Activated gamma-delta T cell treated with Interleukin-2 at 50 U/mL for 16 hours (primary cell): ENCODE measurements around the gene LDB2.
"Not testable (repeated sequence)": the region's sequence is repeated elsewhere in the genome, so short reads cannot be mapped to it uniquely, and the experiment has no call there.

Experiments used
- DNase-seq: peaks from one replicate; pipeline ENCODE4 v3.0.0-alpha.2; 2020

Gene LDB2

GRCh38 chr4:16897991-16898827 is at the start of gene LDB2:
Gene LDB2, minus strand, starts transcription at chr4:16898645.
- DNase-seq = no peak

GRCh38 chr4:16942491-16942890 is 44.0 kb upstream of the LDB2 start:
- DNase-seq = no peak

GRCh38 chr4:16939178-16939577 is 40.7 kb upstream of the LDB2 start:
- no peak for DNase-seq

GRCh38 chr4:16938512-16939040 is 40.1 kb upstream of the LDB2 start:
- no peak for DNase-seq

GRCh38 chr4:16931339-16932305 is 33.2 kb upstream of the LDB2 start:
- DNase-seq = no peak

- DNase-seq = no peak
These were observed 27.8 kb upstream of the LDB2 start for GRCh38 chr4:16926214-16926613.

- DNase-seq = not testable (repeated sequence)
These were observed 20.3 kb upstream of the LDB2 start for GRCh38 chr4:16918716-16919115.

GRCh38 chr4:16916719-16917337 is 18.4 kb upstream of the LDB2 start:
- peak; percentile 71 for DNase-seq

GRCh38 chr4:16916031-16916430 is 17.6 kb upstream of the LDB2 start:
- no peak for DNase-seq

GRCh38 chr4:16914208-16914607 is 15.8 kb upstream of the LDB2 start:
- no peak for DNase-seq

GRCh38 chr4:16912896-16913295 is 14.5 kb upstream of the LDB2 start:
- DNase-seq = no peak

- DNase-seq = no peak
These were observed 10.8 kb upstream of the LDB2 start for GRCh38 chr4:16909281-16909680.

- DNase-seq = no peak
These were observed 10.1 kb upstream of the LDB2 start for GRCh38 chr4:16908377-16909021.

GRCh38 chr4:16900325-16900724 is 1.9 kb upstream of the LDB2 start:
- no peak for DNase-seq

- no peak for DNase-seq
These were observed 1.3 kb downstream of the LDB2 start for GRCh38 chr4:16896881-16897750.

- no peak for DNase-seq
These were observed 4.0 kb downstream of the LDB2 start for GRCh38 chr4:16894406-16894805.

GRCh38 chr4:16893141-16893651 is 5.2 kb downstream of the LDB2 start:
- DNase-seq = no peak

GRCh38 chr4:16890651-16891050 is 7.8 kb downstream of the LDB2 start:
- no peak for DNase-seq

- DNase-seq = no peak
These were observed 8.5 kb downstream of the LDB2 start for GRCh38 chr4:16889945-16890344.

GRCh38 chr4:16887887-16888286 is 10.6 kb downstream of the LDB2 start:
- DNase-seq = no peak
